Hepatocyte (in vitro differentiated cells): ENCODE data around the gene COL5A1. TPM values are rescaled to one million over a fixed set of nuclear protein-coding genes. Genes with fewer than 3 reads are reported as not detected.

Source experiments
- DNase-seq: peaks from one replicate; pipeline ENCODE4 v3.0.0-alpha.2; 2016; ENCODE audit warnings: low spot score
- H2AFZ ChIP-seq: fragments of 200-600 bp; sonication (generic); 2 replicates; pipeline ENCODE4 v1.6.0; 2016; ENCODE audit warnings: antibody characterized with exemption, mild to moderate bottlenecking
- H3K27ac ChIP-seq: fragments of 200-600 bp; sonication (generic); 2 replicates; pipeline ENCODE4 v1.5.1; 2016; ENCODE audit warnings: mild to moderate bottlenecking
- H3K27me3 ChIP-seq: fragments of 200-600 bp; sonication (generic); 2 replicates; pipeline ENCODE4 v1.6.1; 2016
- H3K36me3 ChIP-seq: fragments of 200-600 bp; sonication (generic); replicated peaks from 2 replicates; pipeline ENCODE4 v1.5.1; 2016; ENCODE audit warnings: low read depth; ENCODE audit not compliant: insufficient read depth
- H3K4me1 ChIP-seq: fragments of 200-600 bp; sonication (generic); 2 replicates; pipeline ENCODE4 v1.5.1; 2016; ENCODE audit warnings: mild to moderate bottlenecking, moderate library complexity; ENCODE audit not compliant: insufficient read depth
- H3K4me2 ChIP-seq: fragments of 200-600 bp; sonication (generic); 2 replicates; pipeline ENCODE4 v1.6.0; 2016
- H3K4me3 ChIP-seq: fragments of 200-600 bp; sonication (generic); 2 replicates; pipeline ENCODE4 v1.5.1; 2016; ENCODE audit warnings: mild to moderate bottlenecking
- H3K79me2 ChIP-seq: fragments of 200-600 bp; sonication (generic); 2 replicates; pipeline ENCODE4 v1.6.0; 2017; ENCODE audit warnings: mild to moderate bottlenecking
- H3K9me2 ChIP-seq: fragments of 200-600 bp; sonication (generic); replicated peaks from 2 replicates; pipeline ENCODE4 v1.6.0; 2017; ENCODE audit warnings: mild to moderate bottlenecking; ENCODE audit not compliant: insufficient read depth
- H3K9me3 ChIP-seq: fragments of 200-600 bp; sonication (generic); 2 replicates; pipeline ENCODE4 v1.5.1; 2016; ENCODE audit warnings: low read depth, mild to moderate bottlenecking
- H4K20me1 ChIP-seq: fragments of 200-600 bp; sonication (generic); 2 replicates; pipeline ENCODE4 v1.6.0; 2016; ENCODE audit warnings: mild to moderate bottlenecking; ENCODE audit not compliant: insufficient read depth, poor library complexity, severe bottlenecking
- EZH2 ChIP-seq: fragments of 200-600 bp; sonication (generic); IDR thresholded peaks from 2 replicates; pipeline ENCODE4 v1.6.1; 2016; ENCODE audit warnings: antibody characterized with exemption, mild to moderate bottlenecking, borderline replicate concordance
- EZH2phosphoT487 ChIP-seq: fragments of 200-600 bp; sonication (generic); IDR thresholded peaks from one replicate; pipeline ENCODE4 v1.6.1; 2018; ENCODE audit warnings: antibody characterized with exemption, mild to moderate bottlenecking, low read depth, moderate library complexity; ENCODE audit not compliant: unreplicated experiment, severe bottlenecking
- WGBS: methylation state at CpG from one replicate; pipeline ENCODE4 v1.1.6; 2016; ENCODE audit warnings: low lambda C conversion rate; ENCODE audit errors: missing lambda C conversion rate; 5-methylcytosine and 5-hydroxymethylcytosine counted together
- polyA plus RNA-seq: library from polyadenylated mRNA; unstranded; fragments of >200 nt; fragmentation: Nextera tagmentation; extraction: Ambion mirVana; gene quantifications from 2 replicates; pipeline ENCODE4 v1.2.1, GENCODE V29; 2016
- total RNA-seq: library from RNA; depleted of rRNA; stranded (reverse); fragments of >200 nt; gene quantifications from 2 replicates; pipeline ENCODE4 v1.2.3, GENCODE V29; 2014
- TF ChIP-seq, protein P1 (sequence below): fragments of 200-600 bp; sonication (generic); IDR thresholded peaks from 2 replicates; pipeline ENCODE4 v1.5.1; 2016; ENCODE audit warnings: antibody characterized with exemption, mild to moderate bottlenecking; ENCODE audit not compliant: poor library complexity

COL5A1 gene
- total and polyA plus RNA-seq, 2 experiments from 2014 or later = 342 to 347 TPM

- Histone ChIP-seq H3K9me3 (no peaks in the 10 kb centered on the region), H3K79me2 (no peaks in the 10 kb centered on the region), H2AFZ (no peak overlapping the region), H3K36me3 (no peaks in the 10 kb centered on the region), H3K4me2 (no peak overlapping the region), H3K27me3 (no peaks in the 10 kb centered on the region), H3K4me3 (no peak overlapping the region), H3K9me2 (no peaks in the 10 kb centered on the region), H3K4me1 (no peaks in the 10 kb centered on the region), H4K20me1 (no peaks in the 10 kb centered on the region), H3K27ac (no peak overlapping the region)
- DNase-seq = no peak
- TF ChIP-seq EZH2phosphoT487 (no peak), EZH2 (no peak)
- TF ChIP-seq, protein P1, sequence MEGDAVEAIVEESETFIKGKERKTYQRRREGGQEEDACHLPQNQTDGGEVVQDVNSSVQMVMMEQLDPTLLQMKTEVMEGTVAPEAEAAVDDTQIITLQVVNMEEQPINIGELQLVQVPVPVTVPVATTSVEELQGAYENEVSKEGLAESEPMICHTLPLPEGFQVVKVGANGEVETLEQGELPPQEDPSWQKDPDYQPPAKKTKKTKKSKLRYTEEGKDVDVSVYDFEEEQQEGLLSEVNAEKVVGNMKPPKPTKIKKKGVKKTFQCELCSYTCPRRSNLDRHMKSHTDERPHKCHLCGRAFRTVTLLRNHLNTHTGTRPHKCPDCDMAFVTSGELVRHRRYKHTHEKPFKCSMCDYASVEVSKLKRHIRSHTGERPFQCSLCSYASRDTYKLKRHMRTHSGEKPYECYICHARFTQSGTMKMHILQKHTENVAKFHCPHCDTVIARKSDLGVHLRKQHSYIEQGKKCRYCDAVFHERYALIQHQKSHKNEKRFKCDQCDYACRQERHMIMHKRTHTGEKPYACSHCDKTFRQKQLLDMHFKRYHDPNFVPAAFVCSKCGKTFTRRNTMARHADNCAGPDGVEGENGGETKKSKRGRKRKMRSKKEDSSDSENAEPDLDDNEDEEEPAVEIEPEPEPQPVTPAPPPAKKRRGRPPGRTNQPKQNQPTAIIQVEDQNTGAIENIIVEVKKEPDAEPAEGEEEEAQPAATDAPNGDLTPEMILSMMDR = no peak
- WGBS = 93% methylated on average over 29 of the region's 29 CpGs
These were observed 176.5 kb downstream of the COL5A1 start for GRCh38 chr9:134818000-134818568.

DNA sequence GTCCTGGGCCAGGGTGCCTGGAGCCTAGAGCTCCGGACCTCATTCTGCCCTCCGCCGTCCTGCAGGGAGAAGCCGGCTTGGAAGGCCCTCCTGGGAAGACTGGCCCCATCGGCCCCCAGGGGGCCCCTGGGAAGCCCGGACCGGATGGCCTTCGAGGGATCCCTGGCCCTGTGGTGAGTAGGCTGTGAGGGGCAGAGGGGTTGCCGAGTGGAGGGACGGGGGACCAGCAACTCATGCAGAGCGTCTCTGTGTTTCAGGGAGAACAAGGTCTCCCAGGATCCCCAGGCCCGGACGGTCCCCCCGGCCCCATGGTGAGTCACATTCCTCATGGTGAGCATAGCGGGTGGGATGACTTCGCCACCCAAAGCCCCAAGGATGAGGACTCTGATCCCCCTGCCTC lies 177.0 kb downstream of the COL5A1 start:
- H4K20me1 ChIP-seq = no peaks in the 10 kb centered on the region

DNA sequence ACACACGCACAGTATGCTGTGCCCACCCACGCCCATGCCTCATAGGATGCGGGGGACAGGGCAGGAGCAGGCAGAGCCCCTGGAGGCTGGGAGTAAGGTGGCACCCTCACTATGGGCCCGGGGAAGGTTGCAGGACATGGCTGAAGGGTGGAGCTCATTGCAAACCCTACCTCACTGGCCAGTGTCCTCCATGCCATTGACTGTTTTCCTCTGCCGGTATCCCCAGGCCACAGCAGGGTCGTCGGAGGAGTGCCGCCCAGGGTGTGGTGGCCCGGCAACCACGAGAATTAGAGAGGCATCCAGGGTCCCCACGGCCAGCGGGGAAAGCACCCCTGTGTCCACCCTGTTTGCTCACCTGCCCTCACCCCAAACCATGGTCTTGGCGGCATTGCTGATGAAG lies 179.3 kb downstream of the COL5A1 start:
- H3K4me3 ChIP-seq = no peak overlapping the region
- H2AFZ ChIP-seq = no peak overlapping the region
- no peak overlapping the region for H3K4me2 ChIP-seq
- 95% methylated on average over 13 of the region's 13 CpGs for WGBS
- no peaks in the 10 kb centered on the region for H3K27me3 ChIP-seq
- H3K27ac ChIP-seq = no peak overlapping the region
- no peaks in the 10 kb centered on the region for H3K9me3 ChIP-seq
- no peak for DNase-seq
- no peaks in the 10 kb centered on the region for H3K36me3 ChIP-seq
- no peaks in the 10 kb centered on the region for H3K9me2 ChIP-seq
- no peaks in the 10 kb centered on the region for H3K79me2 ChIP-seq
- H4K20me1 ChIP-seq = no peaks in the 10 kb centered on the region
- H3K4me1 ChIP-seq = no peaks in the 10 kb centered on the region
- TF ChIP-seq, protein P1 = no peak
- TF ChIP-seq EZH2phosphoT487 (no peak), EZH2 (no peak)

More for the DNA sequence above, 177.0 kb downstream of the COL5A1 start:
- Histone ChIP-seq H3K4me2 (no peak overlapping the region), H3K4me1 (no peaks in the 10 kb centered on the region), H3K9me2 (no peaks in the 10 kb centered on the region), H3K27ac (no peak overlapping the region), H3K9me3 (no peaks in the 10 kb centered on the region), H2AFZ (no peak overlapping the region), H3K4me3 (no peak overlapping the region), H3K36me3 (no peaks in the 10 kb centered on the region), H3K27me3 (no peaks in the 10 kb centered on the region), H3K79me2 (no peaks in the 10 kb centered on the region)
- TF ChIP-seq EZH2 = no peak
- TF ChIP-seq, protein P1 = no peak
- DNase-seq = no peak
- WGBS = 94% methylated on average over 14 of the region's 16 CpGs

DNA sequence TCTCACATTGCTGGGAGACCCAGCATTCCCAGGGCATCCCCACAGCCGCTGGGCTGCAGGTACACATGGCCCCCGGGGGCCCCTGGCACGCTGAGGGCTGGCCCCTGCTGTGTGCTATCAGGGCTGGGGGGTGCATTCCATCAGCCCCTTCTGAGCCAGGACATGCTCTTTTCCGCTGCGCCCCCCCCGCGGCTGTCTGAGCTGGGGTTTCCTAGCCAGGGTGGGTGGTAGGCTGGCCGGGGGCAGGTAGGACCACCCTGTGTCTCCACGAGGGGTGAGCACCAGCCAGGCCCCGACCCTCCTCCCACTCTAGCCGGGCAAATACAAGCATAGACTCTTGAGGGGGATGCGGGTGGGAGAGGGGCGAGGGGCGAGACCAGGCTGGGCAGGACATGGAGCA lies 180.9 kb downstream of the COL5A1 start:
- TF ChIP-seq EZH2phosphoT487 (no peak), EZH2 (no peak)
- TF ChIP-seq, protein P1 = no peak
- no peak overlapping the region for H3K27ac ChIP-seq

More for the DNA sequence above, 180.9 kb downstream of the COL5A1 start:
- Histone ChIP-seq H3K36me3 (no peaks in the 10 kb centered on the region), H3K79me2 (no peaks in the 10 kb centered on the region), H2AFZ (no peak overlapping the region), H3K27me3 (no peaks in the 10 kb centered on the region), H3K4me1 (no peaks in the 10 kb centered on the region), H3K4me3 (no peak overlapping the region), H3K4me2 (no peak overlapping the region), H3K9me2 (no peaks in the 10 kb centered on the region), H4K20me1 (no peaks in the 10 kb centered on the region), H3K9me3 (no peaks in the 10 kb centered on the region)
- WGBS = 94% methylated on average over 11 of the region's 14 CpGs
- no peak for DNase-seq
